Ishikawa (cell line): Measurements from ENCODE around the gene TPP1.

Source experiments
- CEBPB ChIP-seq: IDR thresholded peaks from 2 replicates; pipeline ENCODE4 v1.6.1; 2012
- CREB1 ChIP-seq: IDR thresholded peaks from 2 replicates; pipeline ENCODE4 v1.6.1; 2012; ENCODE audit warnings: low read depth
- EGR1 ChIP-seq: IDR thresholded peaks from 2 replicates; pipeline ENCODE4 v1.6.1; 2012
- EP300 ChIP-seq: IDR thresholded peaks from 2 replicates; pipeline ENCODE4 v1.6.1; 2012; ENCODE audit warnings: borderline replicate concordance
- FOXM1 ChIP-seq: IDR thresholded peaks from 2 replicates; pipeline ENCODE4 v1.6.1; 2012; ENCODE audit warnings: low read depth, borderline replicate concordance
- MAX ChIP-seq: IDR thresholded peaks from 2 replicates; pipeline ENCODE4 v1.6.1; 2012
- NFIC ChIP-seq: IDR thresholded peaks from 2 replicates; pipeline ENCODE4 v1.6.1; 2012
- RAD21 ChIP-seq: IDR thresholded peaks from 2 replicates; pipeline ENCODE4 v1.6.1; 2012; ENCODE audit warnings: low read depth
- REST ChIP-seq: IDR thresholded peaks from 2 replicates; pipeline ENCODE4 v1.6.1; 2012; ENCODE audit warnings: low read depth, mild to moderate bottlenecking
- TAF1 ChIP-seq: IDR thresholded peaks from 2 replicates; pipeline ENCODE4 v1.6.1; 2012; ENCODE audit warnings: low read depth, mild to moderate bottlenecking
- TCF12 ChIP-seq: IDR thresholded peaks from 2 replicates; pipeline ENCODE4 v1.6.1; 2012; ENCODE audit warnings: low read depth
- TEAD4 ChIP-seq: IDR thresholded peaks from 2 replicates; pipeline ENCODE4 v1.6.1; 2012
- USF1 ChIP-seq: IDR thresholded peaks from 2 replicates; pipeline ENCODE4 v1.6.1; 2012
- YY1 ChIP-seq: IDR thresholded peaks from 2 replicates; pipeline ENCODE4 v1.6.1; 2012; ENCODE audit warnings: low read depth
- ZBTB7A ChIP-seq: IDR thresholded peaks from 2 replicates; pipeline ENCODE4 v1.6.1; 2012; ENCODE audit warnings: low read depth

TPP1 gene

GRCh38 chr11:6638429-6638828 lies 19.2 kb upstream of the TPP1 start:
- TF ChIP-seq TCF12 (no peak), RAD21 (no peak), EGR1 (no peak), MAX (no peak), YY1 (no peak), CEBPB (no peak), CREB1 (no peak), REST (no peak), FOXM1 (no peak), USF1 (no peak), NFIC (no peak), TAF1 (no peak), EP300 (no peak), TEAD4 (no peak), ZBTB7A (no peak)

GRCh38 chr11:6637871-6638270 lies 18.6 kb upstream of the TPP1 start:
- TF ChIP-seq RAD21 (no peak), MAX (0 out of 2 replicates have a peak, but pooled peaks have one; percentile 28)

GRCh38 chr11:6636480-6636879 lies 17.3 kb upstream of the TPP1 start:
- TF ChIP-seq USF1: no peak
- no peak for TF ChIP-seq ZBTB7A
- no peak for TF ChIP-seq TEAD4
- TF ChIP-seq REST: no peak
- no peak for TF ChIP-seq CREB1
- TF ChIP-seq RAD21: no peak
- TF ChIP-seq MAX: no peak
- no peak for TF ChIP-seq TAF1
- no peak for TF ChIP-seq YY1
- TF ChIP-seq EP300: no peak
- TF ChIP-seq TCF12: no peak
- TF ChIP-seq CEBPB: no peak
- TF ChIP-seq FOXM1: no peak
- TF ChIP-seq EGR1: no peak

- no peak for TF ChIP-seq MAX
- no peak for TF ChIP-seq YY1
- TF ChIP-seq USF1: no peak
- TF ChIP-seq EP300: no peak
- TF ChIP-seq TCF12: no peak
- no peak for TF ChIP-seq TEAD4
- no peak for TF ChIP-seq CEBPB
- TF ChIP-seq FOXM1: no peak
- TF ChIP-seq TAF1: no peak
- TF ChIP-seq EGR1: no peak
- TF ChIP-seq REST: no peak
- no peak for TF ChIP-seq ZBTB7A
- TF ChIP-seq RAD21: no peak
Observed at GRCh38 chr11:6635082-6635932, 16.1 kb upstream of the TPP1 start.
